ENCODE measurements around the gene SLC10A2. TPM values are rescaled to one million over a fixed set of nuclear protein-coding genes. Genes with fewer than 3 reads are reported as not detected.

SLC10A2 gene
- total and polyA plus RNA-seq, 12 donors, result not detected

- no peaks in the 10 kb centered on the region for H3K36me3 ChIP-seq
- H3K4me1 ChIP-seq, result peaks cover 0 to 5% (median under 1%) of the 10 kb centered on the region in 9 donors
- no peak for TF ChIP-seq CTCF (IDR thresholded peaks at IDR 0.05)
- H3K27me3 ChIP-seq, result no peaks in the 10 kb centered on the region
- H3K4me3 ChIP-seq, result no peak overlapping the region
- WGBS, 2 donors, result 77 to 83% methylated on average over 3 of the region's 3 CpGs
- no peaks in the 10 kb centered on the region for H3K9me3 ChIP-seq
- DNase-seq, result no peak
- intact Hi-C loops (cut with DNase I), result no loop called here
- H3K27ac ChIP-seq, result no peak overlapping the region
- ATAC-seq, result no peak
Measured at GRCh38 chr13:103012646-103013045, 53.6 kb downstream of the SLC10A2 start.

GRCh38 chr13:103009051-103009840 lies 57.0 kb downstream of the SLC10A2 start:
- H3K27ac ChIP-seq, result no peak overlapping the region
- WGBS, 2 donors, result 30 to 41% methylated on average over 1 of the region's 1 CpG
- TF ChIP-seq CTCF (IDR thresholded peaks at IDR 0.05), result no peak
- no peak overlapping the region for H3K4me3 ChIP-seq
- intact Hi-C loops (cut with DNase I), result no loop called here
- peaks cover 0 to 22% (median 0%) of the 10 kb centered on the region in 9 donors for H3K4me1 ChIP-seq
- H3K36me3 ChIP-seq, result no peaks in the 10 kb centered on the region
- DNase-seq (no peak), ATAC-seq (no peak)
- H3K27me3 ChIP-seq, result no peaks in the 10 kb centered on the region
- no peaks in the 10 kb centered on the region for H3K9me3 ChIP-seq

GRCh38 chr13:103007427-103007762 lies 58.8 kb downstream of the SLC10A2 start:
- no peak overlapping the region for H3K27ac ChIP-seq
- H3K27me3 ChIP-seq, result no peaks in the 10 kb centered on the region
- intact Hi-C loops (cut with DNase I), result no loop called here

More at GRCh38 chr13:103007427-103007762, 58.8 kb downstream of the SLC10A2 start:
- H3K9me3 ChIP-seq, result no peaks in the 10 kb centered on the region
- 72 to 75% methylated on average over 4 of the region's 4 CpGs for WGBS, 2 donors
- no peak overlapping the region for H3K4me3 ChIP-seq
- no peak for TF ChIP-seq CTCF (IDR thresholded peaks at IDR 0.05)
- DNase-seq (no peak), ATAC-seq (no peak)
- H3K4me1 ChIP-seq, result peaks cover 0 to 23% (median 0%) of the 10 kb centered on the region in 9 donors
- H3K36me3 ChIP-seq, result no peaks in the 10 kb centered on the region

Data from heart right ventricle (tissue), 16 donors.